CD14-positive monocyte (primary cell): ENCODE results near the gene NPPA. TPM values are rescaled to one million over a fixed set of nuclear protein-coding genes. Genes with fewer than 3 reads are reported as not detected.

Experiments
- polyA plus RNA-seq, 3 donors: library from polyadenylated mRNA; depleted of rRNA in 1 of 3; unstranded in 2 of 3; stranded (reverse) in 1 of 3; fragments of 300-500 nt in 2 of 3; fragments of >200 nt in 1 of 3; fragmentation: Illumina TruSeq in 2 of 3; gene quantifications; 1 replicate in 2 of 3; 2 replicates in 1 of 3; pipeline ENCODE4 v1.2.3, GENCODE V29; 2012 to 2021
- small RNA-seq: library from RNA; depleted of rRNA; stranded (forward); fragments of <200 nt; gene quantifications from one replicate; pipeline ENCODE3, GENCODE V24; 2012; ENCODE audit warnings: low read depth; ENCODE audit not compliant: insufficient read length

The NPPA gene
- polyA plus RNA-seq, 3 donors = not detected

Small RNA genes within 50 kb of the gene (small RNA-seq; reads per million reads assigned to genes)
- not detected for gene RF02156
- gene RF02157 = not detected
- gene RF02158 = not detected

Other genes starting within 250 kb of the NPPA start
- gene FBXO2, start 193.4 kb downstream of the NPPA start, polyA plus RNA-seq = under 1 TPM in 1 of 3 donors, not detected in 2; 0.08 TPM
- 10 to 100 TPM in 1 of 3 donors, 1 to 10 TPM in 2; 1.5 to 17.8 (median 2.0) TPM for gene FBXO44, start 192.9 kb downstream of the NPPA start, polyA plus RNA-seq
- gene FBXO6, start 183.6 kb downstream of the NPPA start, polyA plus RNA-seq = 10 to 100 TPM; 28.5 to 45.9 (median 45.7) TPM
- 10 to 100 TPM; 50.4 to 71.3 (median 57.8) TPM for gene MAD2L2, start 166.6 kb downstream of the NPPA start, polyA plus RNA-seq
- under 1 TPM; 0.14 to 0.27 (median 0.18) TPM for gene DRAXIN, start 156.1 kb downstream of the NPPA start, polyA plus RNA-seq
- 100 to 1,000 TPM; 420 to 938 (median 842) TPM for gene AGTRAP, start 111.6 kb downstream of the NPPA start, polyA plus RNA-seq
- gene C1orf167, start 85.6 kb downstream of the NPPA start, polyA plus RNA-seq = under 1 TPM in 1 of 3 donors, not detected in 2; 0.05 TPM
- 10 to 100 TPM in 1 of 3 donors, 1 to 10 TPM in 2; 4.5 to 41.9 (median 8.5) TPM for gene MTHFR, start 41.8 kb downstream of the NPPA start, polyA plus RNA-seq
- gene CLCN6, start 41.6 kb downstream of the NPPA start, polyA plus RNA-seq = 10 to 100 TPM in 1 of 3 donors, 1 to 10 TPM in 2; 3.8 to 37.1 (median 4.2) TPM
- gene NPPB, start 11.2 kb upstream of the NPPA start, polyA plus RNA-seq = not detected
- 10 to 100 TPM; 31.7 to 74.0 (median 54.0) TPM for gene KIAA2013, start 78.6 kb upstream of the NPPA start, polyA plus RNA-seq
- 10 to 100 TPM; 44.5 to 53.4 (median 53.1) TPM for gene PLOD1, start 86.9 kb upstream of the NPPA start, polyA plus RNA-seq
- 10 to 100 TPM; 26.3 to 35.8 (median 30.3) TPM for gene MFN2, start 132.7 kb upstream of the NPPA start, polyA plus RNA-seq
- 100 to 1,000 TPM in 1 of 3 donors, 10 to 100 TPM in 2; 45.9 to 111 (median 56.4) TPM for gene MIIP, start 171.7 kb upstream of the NPPA start, polyA plus RNA-seq
- gene TNFRSF8, start 215.5 kb upstream of the NPPA start, polyA plus RNA-seq = 10 to 100 TPM; 10.9 to 11.9 (median 11.8) TPM